HCT116 (cell line): Measurements from ENCODE around the gene SHANK1. TPM values are rescaled to one million over a fixed set of nuclear protein-coding genes. Genes with fewer than 3 reads are reported as not detected.

ENCODE experiments used
- ATAC-seq: fragments of 200-7000 bp; cut with Tn5 transposase; 2 replicates; pipeline ENCODE4 v1.9.1; 2020; ENCODE audit warnings: mild to moderate bottlenecking, moderate library complexity
- BruUV-seq: library from RNA; stranded (reverse); fragments of 400-500 nt; replicated peaks from 2 replicates; lab custom pipeline; 2021; lab: Mats Ljungman, UMichigan
- CTCF ChIA-PET: fragments of 300-600 bp; sonication (Branson Sonifier 250); formaldehyde crosslinking; loops from one replicate; lab custom pipeline; 2021; ENCODE audit warnings: antibody characterized with exemption; lab: Charles Lee
- POLR2A ChIA-PET: fragments of 300-600, 350-600 bp; sonication (Branson Sonifier 250); formaldehyde crosslinking; loops from one replicate; lab custom pipeline; 2021; ENCODE audit warnings: antibody characterized with exemption; lab: Charles Lee
- RAD21 ChIA-PET, 2 experiments: fragments of 300-600 bp; sonication (Branson Sonifier 250); formaldehyde crosslinking; loops; one replicate each; lab custom pipeline; 2023; ENCODE audit warnings: low total read pairs in 2 of 2; ENCODE audit not compliant: uncharacterized antibody in 2 of 2, unreplicated experiment in 2 of 2, low non-redundant PET in 1 of 2; lab: Charles Lee
- DNase-seq: peaks from one replicate; pipeline ENCODE4 v3.0.0-alpha.2; 2010; ENCODE audit warnings: low read depth, low spot score
- H2AFZ ChIP-seq: fragments of 200-600 bp; shearing (Covaris generic), sonication (generic); 2 replicates; pipeline ENCODE4 v1.6.1; 2017; ENCODE audit warnings: low read depth, mixed run types, mixed read lengths, antibody characterized with exemption, low read length; ENCODE audit not compliant: poor library complexity, severe bottlenecking
- H3K27ac ChIP-seq: 2 replicates; pipeline ENCODE4 v1.5.1; 2012; ENCODE audit warnings: low read depth, low read length
- H3K27me3 ChIP-seq: fragments of 200-600 bp; sonication (generic); 2 replicates; pipeline ENCODE4 v1.6.1; 2016; ENCODE audit warnings: mixed run types, low read length, mixed read lengths; ENCODE audit not compliant: insufficient read depth
- H3K36me3 ChIP-seq, 2 experiments: fragments of 200-500 bp in 1 of 2; fragments of 200-600 bp in 1 of 2; sonication (Bioruptor generic) in 1 of 2; sonication (generic) in 1 of 2; 2 replicates each; pipeline versions ENCODE4 v1.5.1 to v1.6.1; 2014 to 2016; ENCODE audit warnings: low read length in 2 of 2, inconsistent platforms in 1 of 2, mixed read lengths in 1 of 2, mixed run types in 1 of 2; ENCODE audit not compliant: insufficient read depth in 2 of 2, control insufficient read depth in 1 of 2
- H3K4me1 ChIP-seq, 2 experiments: fragments of 200-600 bp in 1 of 2; sonication (generic) in 1 of 2; 2 replicates each; pipeline versions ENCODE4 v1.5.1 to v1.6.1; 2012 to 2017; ENCODE audit warnings: low read length in 2 of 2, inconsistent platforms in 1 of 2, mild to moderate bottlenecking in 1 of 2, mixed read lengths in 1 of 2, mixed run types in 1 of 2, moderate library complexity in 1 of 2; ENCODE audit not compliant: insufficient read depth in 2 of 2, control insufficient read depth in 1 of 2
- H3K4me2 ChIP-seq: fragments of 200-600 bp; sonication (generic); 2 replicates; pipeline ENCODE4 v1.6.1; 2017; ENCODE audit warnings: mixed run types, low read length, mixed read lengths
- H3K4me3 ChIP-seq, 2 experiments: fragments of 200-600 bp in 1 of 2; sonication (generic) in 1 of 2; replicated peaks in 1 of 2; 2 replicates each; pipeline ENCODE4 v1.5.1; 2011 to 2016; ENCODE audit warnings: low read length in 2 of 2, control low read depth in 1 of 2, low read depth in 1 of 2, mild to moderate bottlenecking in 1 of 2, mixed read lengths in 1 of 2, mixed run types in 1 of 2
- H3K79me2 ChIP-seq: fragments of 200-600 bp; sonication (generic); 2 replicates; pipeline ENCODE4 v1.6.1; 2017; ENCODE audit warnings: mild to moderate bottlenecking, mixed run types, low read length, moderate library complexity, mixed read lengths; ENCODE audit not compliant: insufficient read depth
- H3K9ac ChIP-seq: fragments of 200-600 bp; sonication (generic); 2 replicates; pipeline ENCODE4 v1.6.1; 2016; ENCODE audit warnings: low read length, mixed read lengths
- H3K9me2 ChIP-seq: fragments of 200-600 bp; sonication (generic), shearing (Covaris generic); 2 replicates; pipeline ENCODE4 v1.6.1; 2017; ENCODE audit warnings: mixed run types, mild to moderate bottlenecking, moderate library complexity; ENCODE audit not compliant: insufficient read depth
- H3K9me3 ChIP-seq, 2 experiments: fragments of 200-500 bp in 1 of 2; fragments of 200-600 bp in 1 of 2; sonication (Bioruptor generic) in 1 of 2; sonication (generic) in 1 of 2; 2 replicates each; pipeline ENCODE4 v1.6.1; 2014 to 2017; ENCODE audit warnings: low read length in 2 of 2, mixed read lengths in 2 of 2, inconsistent platforms in 1 of 2, low read depth in 1 of 2, mild to moderate bottlenecking in 1 of 2, mixed run types in 1 of 2, moderate library complexity in 1 of 2; ENCODE audit not compliant: control insufficient read depth in 1 of 2, insufficient read depth in 1 of 2
- H4K20me1 ChIP-seq: fragments of 200-600 bp; sonication (generic), shearing (Covaris generic); 2 replicates; pipeline ENCODE4 v1.6.1; 2017; ENCODE audit warnings: mixed run types, mild to moderate bottlenecking, moderate library complexity; ENCODE audit not compliant: insufficient read depth
- CBX3 ChIP-seq: IDR thresholded peaks from 2 replicates; pipeline ENCODE4 v1.6.1; 2012; ENCODE audit warnings: low read depth
- CEBPB ChIP-seq: IDR thresholded peaks from 2 replicates; pipeline ENCODE4 v1.6.1; 2012; ENCODE audit warnings: low read depth
- EGR1 ChIP-seq: IDR thresholded peaks from 2 replicates; pipeline ENCODE4 v1.6.1; 2012; ENCODE audit warnings: low read depth
- ELF1 ChIP-seq: IDR thresholded peaks from 2 replicates; pipeline ENCODE4 v1.6.1; 2012; ENCODE audit warnings: low read depth, borderline replicate concordance
- EZH2 ChIP-seq: fragments of 200-600 bp; sonication (generic); IDR thresholded peaks from 2 replicates; pipeline ENCODE4 v1.6.1; 2017; ENCODE audit warnings: antibody characterized with exemption, mixed run types
- POLR2A ChIP-seq: IDR thresholded peaks from 2 replicates; pipeline ENCODE4 v1.7.0; 2011; ENCODE audit warnings: borderline replicate concordance; ENCODE audit not compliant: insufficient read depth, insufficient read length; ENCODE audit errors: extremely low read depth
- POLR2AphosphoS5 ChIP-seq: IDR thresholded peaks from 2 replicates; pipeline ENCODE4 v1.6.1; 2011; ENCODE audit warnings: mild to moderate bottlenecking, low read depth, low read length, moderate library complexity
- RAD21 ChIP-seq: IDR thresholded peaks from 2 replicates; pipeline ENCODE4 v1.6.1; 2012; ENCODE audit warnings: low read depth, mild to moderate bottlenecking
- REST ChIP-seq: IDR thresholded peaks from 2 replicates; pipeline ENCODE4 v1.6.1; 2012; ENCODE audit warnings: low read depth
- SIN3A ChIP-seq: IDR thresholded peaks from 2 replicates; pipeline ENCODE4 v1.6.1; 2012; ENCODE audit warnings: low read depth
- SP1 ChIP-seq: IDR thresholded peaks from 2 replicates; pipeline ENCODE4 v1.6.1; 2012; ENCODE audit warnings: low read depth
- SRF ChIP-seq: IDR thresholded peaks from 2 replicates; pipeline ENCODE4 v1.6.1; 2012; ENCODE audit warnings: low read depth
- TCF7L2 ChIP-seq: IDR thresholded peaks from 2 replicates; pipeline ENCODE4 v1.7.0; 2011; ENCODE audit warnings: borderline replicate concordance, inconsistent platforms; ENCODE audit not compliant: insufficient read depth, insufficient read length; ENCODE audit errors: extremely low read depth
- YY1 ChIP-seq: IDR thresholded peaks from 2 replicates; pipeline ENCODE4 v1.6.1; 2011; ENCODE audit warnings: low read length, low read depth, moderate library complexity, mild to moderate bottlenecking; ENCODE audit not compliant: insufficient replicate concordance; ENCODE audit errors: extremely low read depth
- ZBTB33 ChIP-seq: IDR thresholded peaks from 2 replicates; pipeline ENCODE4 v1.6.1; 2011; ENCODE audit warnings: mild to moderate bottlenecking, low read length, moderate library complexity; ENCODE audit not compliant: insufficient replicate concordance; ENCODE audit errors: extremely low read depth
- ZFX ChIP-seq: fragments of 450-650 bp; IDR thresholded peaks from 2 replicates; pipeline ENCODE4 v1.6.1; 2017
- ZNF274 ChIP-seq: fragments of 200-500 bp; sonication (Bioruptor generic); IDR thresholded peaks from 2 replicates; pipeline ENCODE4 v1.6.1; 2014; ENCODE audit warnings: mild to moderate bottlenecking, low read depth, low read length, inconsistent platforms
- intact Hi-C: fragments of 100-400 bp; cut with micrococcal nuclease; formaldehyde crosslinking; loops from 2 replicates; pipeline ENCODE4 v1.10.0; 2022
- total RNA-seq: library from RNA; stranded (reverse); gene quantifications from one replicate; pipeline ENCODE4 v1.2.1, GENCODE V29; 2021; ENCODE audit not compliant: unreplicated experiment
- TF ChIP-seq, protein P1 (sequence below): IDR thresholded peaks from 2 replicates; pipeline ENCODE4 v1.6.1; 2012

SHANK1 gene
- total RNA-seq, 1 experiment from 2014 or later: 3.0 TPM

DNA sequence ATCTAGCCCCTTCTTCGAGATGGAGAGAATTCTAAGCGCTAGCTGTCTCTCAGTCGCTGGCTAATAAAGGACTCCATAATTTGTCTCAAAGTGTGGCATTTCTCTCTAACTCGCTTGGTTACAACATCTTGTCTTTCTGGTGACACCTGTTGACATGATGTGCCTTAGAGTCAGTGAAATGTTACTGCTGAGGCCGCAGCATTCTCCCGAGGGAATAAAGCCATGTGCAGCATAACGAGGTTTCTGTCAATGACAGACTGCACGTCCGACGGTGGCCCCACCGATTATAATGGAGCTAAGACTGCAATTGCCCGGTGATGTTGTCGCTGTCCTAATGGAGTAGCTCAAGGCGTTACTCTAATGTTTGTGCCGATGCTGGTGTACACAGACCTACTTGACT is 30.4 kb upstream of the SHANK1 start:
- Histone ChIP-seq H3K9ac (no peak overlapping the region), H4K20me1 (no peaks in the 10 kb centered on the region), H3K36me3 (no peaks in the 10 kb centered on the region), H3K9me2 (no peaks in the 10 kb centered on the region), H3K4me3 (no peak overlapping the region), H3K27ac (no peak overlapping the region), H3K4me1 (no peaks in the 10 kb centered on the region), H3K79me2 (no peaks in the 10 kb centered on the region), H2AFZ (no peak overlapping the region)
- ChIA-PET CTCF (interaction anchor here (1.8 kb wide), 1 partner anchor 25 kb away, joined by 7 read pairs; no protein-coding TSS in a partner anchor), POLR2A (no interaction called here)
- ATAC-seq: no peak
- no peak for TF ChIP-seq REST
- TF ChIP-seq POLR2A: no peak
- TF ChIP-seq SP1: no peak
- no peak for TF ChIP-seq CEBPB
- no peak for TF ChIP-seq POLR2AphosphoS5
- TF ChIP-seq EZH2: no peak
- TF ChIP-seq SRF: no peak
- no peak for TF ChIP-seq ZFX
- TF ChIP-seq TCF7L2: no peak
- no peak for TF ChIP-seq RAD21
- TF ChIP-seq YY1: no peak
- TF ChIP-seq EGR1: no peak
- TF ChIP-seq ELF1: no peak
- no peak for TF ChIP-seq CBX3
- TF ChIP-seq ZNF274: no peak
- no peak for TF ChIP-seq ZBTB33
- TF ChIP-seq, protein P1, sequence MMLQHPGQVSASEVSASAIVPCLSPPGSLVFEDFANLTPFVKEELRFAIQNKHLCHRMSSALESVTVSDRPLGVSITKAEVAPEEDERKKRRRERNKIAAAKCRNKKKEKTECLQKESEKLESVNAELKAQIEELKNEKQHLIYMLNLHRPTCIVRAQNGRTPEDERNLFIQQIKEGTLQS: no peak
- no peak for TF ChIP-seq SIN3A
- TF ChIP-seq, all 23 proteins: peak for 0
- intact Hi-C loops: no loop called here
- no peaks in the 10 kb centered on the region for H3K27me3 ChIP-seq
- H3K9me3 ChIP-seq: no peaks in the 10 kb centered on the region
- no TSS peak for BruUV-seq
- RAD21 ChIA-PET: no interaction called here
- DNase-seq: no peak
- H3K4me2 ChIP-seq: no peak overlapping the region
